ENCODE results near the gene OR2S2.
"Not testable (repeated sequence)": the region's sequence is repeated elsewhere in the genome, so short reads cannot be mapped to it uniquely, and the experiment has no call there.

GRCh38 chr9:35997016-35997415, 39.1 kb upstream of the OR2S2 start:
- TF ChIP-seq, protein P1, sequence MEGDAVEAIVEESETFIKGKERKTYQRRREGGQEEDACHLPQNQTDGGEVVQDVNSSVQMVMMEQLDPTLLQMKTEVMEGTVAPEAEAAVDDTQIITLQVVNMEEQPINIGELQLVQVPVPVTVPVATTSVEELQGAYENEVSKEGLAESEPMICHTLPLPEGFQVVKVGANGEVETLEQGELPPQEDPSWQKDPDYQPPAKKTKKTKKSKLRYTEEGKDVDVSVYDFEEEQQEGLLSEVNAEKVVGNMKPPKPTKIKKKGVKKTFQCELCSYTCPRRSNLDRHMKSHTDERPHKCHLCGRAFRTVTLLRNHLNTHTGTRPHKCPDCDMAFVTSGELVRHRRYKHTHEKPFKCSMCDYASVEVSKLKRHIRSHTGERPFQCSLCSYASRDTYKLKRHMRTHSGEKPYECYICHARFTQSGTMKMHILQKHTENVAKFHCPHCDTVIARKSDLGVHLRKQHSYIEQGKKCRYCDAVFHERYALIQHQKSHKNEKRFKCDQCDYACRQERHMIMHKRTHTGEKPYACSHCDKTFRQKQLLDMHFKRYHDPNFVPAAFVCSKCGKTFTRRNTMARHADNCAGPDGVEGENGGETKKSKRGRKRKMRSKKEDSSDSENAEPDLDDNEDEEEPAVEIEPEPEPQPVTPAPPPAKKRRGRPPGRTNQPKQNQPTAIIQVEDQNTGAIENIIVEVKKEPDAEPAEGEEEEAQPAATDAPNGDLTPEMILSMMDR (IDR thresholded peaks at IDR 0.05), result not testable (repeated sequence)
- not testable (repeated sequence) for TF ChIP-seq POLR2A (IDR thresholded peaks at IDR 0.05)
